HG03432 (cell line): ENCODE measurements around the gene NEU4.
"Not testable (repeated sequence)": the region's sequence is repeated elsewhere in the genome, so short reads cannot be mapped to it uniquely, and the experiment has no call there.

ENCODE experiments used
- ATAC-seq: cut with Tn5 transposase; IDR thresholded peaks from one replicate; pipeline ENCODE4 v1.9.1; 2021; ENCODE audit warnings: mild to moderate bottlenecking, moderate library complexity; ENCODE audit not compliant: unreplicated experiment

Gene NEU4

GRCh38 chr2:241798631-241799521 lies 10.1 kb upstream of the NEU4 start:
- ATAC-seq: no peak

- ATAC-seq: no peak
Measured at GRCh38 chr2:241799522-241800197, 9.3 kb upstream of the NEU4 start.

- not testable (repeated sequence) for ATAC-seq
Measured at GRCh38 chr2:241800198-241800903, 8.6 kb upstream of the NEU4 start.

- ATAC-seq: no peak
Measured at GRCh38 chr2:241801611-241802420, 7.2 kb upstream of the NEU4 start.

GRCh38 chr2:241802421-241803318 lies 6.3 kb upstream of the NEU4 start:
- ATAC-seq: no peak

GRCh38 chr2:241803387-241804325 lies 5.3 kb upstream of the NEU4 start:
- ATAC-seq: peak; percentile 56

- peak; percentile 12 for ATAC-seq
Measured at GRCh38 chr2:241804326-241805229, 4.4 kb upstream of the NEU4 start.

- not testable (repeated sequence) for ATAC-seq
Measured at GRCh38 chr2:241806217-241806616, 2.8 kb upstream of the NEU4 start.

- no peak for ATAC-seq
Measured at GRCh38 chr2:241808051-241808720, 807 bp upstream of the NEU4 start.

- no peak for ATAC-seq
Measured at GRCh38 chr2:241809383-241810306, 652 bp downstream of the NEU4 start.

GRCh38 chr2:241810307-241811200 lies 1.6 kb downstream of the NEU4 start:
- no peak for ATAC-seq

GRCh38 chr2:241811201-241811951 lies 2.4 kb downstream of the NEU4 start:
- no peak for ATAC-seq

GRCh38 chr2:241811952-241812729 lies 3.1 kb downstream of the NEU4 start:
- no peak for ATAC-seq
